GM12874 (cell line): Measurements from ENCODE around the gene SLC7A5.

Experiments used
- CTCF ChIP-seq: IDR thresholded peaks from 2 replicates; pipeline ENCODE4 v1.5.1; 2011; ENCODE audit warnings: low read depth, mild to moderate bottlenecking, control low read depth, low read length, moderate library complexity; ENCODE audit not compliant: insufficient read depth

The SLC7A5 gene

GRCh38 chr16:87839542-87840270 lies 29.6 kb downstream of the SLC7A5 start:
- TF ChIP-seq CTCF: no peak

- no peak for TF ChIP-seq CTCF
These were observed 30.4 kb downstream of the SLC7A5 start for GRCh38 chr16:87838643-87839541.

GRCh38 chr16:87837627-87838289 lies 31.5 kb downstream of the SLC7A5 start:
- TF ChIP-seq CTCF: no peak

GRCh38 chr16:87836844-87837581 lies 32.3 kb downstream of the SLC7A5 start:
- no peak for TF ChIP-seq CTCF

GRCh38 chr16:87836346-87836843 lies 32.9 kb downstream of the SLC7A5 start:
- TF ChIP-seq CTCF: no peak

- TF ChIP-seq CTCF: no peak
These were observed 33.4 kb downstream of the SLC7A5 start for GRCh38 chr16:87835882-87836331.
